ENCODE measurements around the gene ACER2. TPM values are rescaled to one million over a fixed set of nuclear protein-coding genes. Genes with fewer than 3 reads are reported as not detected.

ACER2 gene
- total and polyA plus RNA-seq, 2 experiments from 2014 or later = 1.1 to 6.3 TPM

DNA sequence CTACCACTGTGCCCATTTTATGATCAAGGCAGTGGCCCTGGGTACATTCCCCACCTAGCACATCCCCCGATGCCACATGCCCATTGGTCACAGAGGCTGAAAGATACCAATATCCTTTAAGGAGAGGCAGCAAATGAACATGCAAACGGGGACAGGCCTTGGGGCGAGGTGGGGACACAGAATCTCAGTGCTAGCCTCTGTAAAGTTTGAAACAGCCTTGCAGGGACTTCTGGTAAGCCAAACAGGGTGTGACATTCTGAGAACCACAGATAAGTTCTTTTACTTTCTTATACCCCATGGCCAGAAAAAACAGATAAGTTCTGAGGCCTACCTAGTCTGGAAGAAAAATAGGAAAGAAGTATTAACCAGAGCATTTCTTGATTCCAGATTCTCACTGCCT is 60.5 kb downstream of the ACER2 start:
- Histone ChIP-seq H3K36me3 (replicated peaks; ENCODE audit: insufficient read depth, low read depth) (no peaks in the 10 kb centered on the region), H3K4me1 (ENCODE audit: insufficient read depth) (no peaks in the 10 kb centered on the region), H3K79me2 (no peaks in the 10 kb centered on the region), H4K20me1 (ENCODE audit: insufficient read depth, poor library complexity, severe bottlenecking) (no peaks in the 10 kb centered on the region), H3K4me2 (no peak overlapping the region), H3K27ac (no peak overlapping the region), H3K27me3 (no peaks in the 10 kb centered on the region), H3K9me2 (replicated peaks; ENCODE audit: insufficient read depth) (no peaks in the 10 kb centered on the region), H3K4me3 (no peak overlapping the region), H3K9me3 (ENCODE audit: low read depth) (no peaks in the 10 kb centered on the region), H2AFZ (no peak overlapping the region)
- whole genome bisulfite sequencing (ENCODE audit: low lambda C conversion rate, missing lambda C conversion rate) = 91% methylated on average over 3 of the region's 3 CpGs
- TF ChIP-seq EZH2 (IDR thresholded peaks at IDR 0.05; ENCODE audit: borderline replicate concordance) (no peak), EZH2phosphoT487 (IDR thresholded peaks at IDR 0.05; ENCODE audit: low read depth, severe bottlenecking, unreplicated experiment) (no peak)
- TF ChIP-seq, protein P1, sequence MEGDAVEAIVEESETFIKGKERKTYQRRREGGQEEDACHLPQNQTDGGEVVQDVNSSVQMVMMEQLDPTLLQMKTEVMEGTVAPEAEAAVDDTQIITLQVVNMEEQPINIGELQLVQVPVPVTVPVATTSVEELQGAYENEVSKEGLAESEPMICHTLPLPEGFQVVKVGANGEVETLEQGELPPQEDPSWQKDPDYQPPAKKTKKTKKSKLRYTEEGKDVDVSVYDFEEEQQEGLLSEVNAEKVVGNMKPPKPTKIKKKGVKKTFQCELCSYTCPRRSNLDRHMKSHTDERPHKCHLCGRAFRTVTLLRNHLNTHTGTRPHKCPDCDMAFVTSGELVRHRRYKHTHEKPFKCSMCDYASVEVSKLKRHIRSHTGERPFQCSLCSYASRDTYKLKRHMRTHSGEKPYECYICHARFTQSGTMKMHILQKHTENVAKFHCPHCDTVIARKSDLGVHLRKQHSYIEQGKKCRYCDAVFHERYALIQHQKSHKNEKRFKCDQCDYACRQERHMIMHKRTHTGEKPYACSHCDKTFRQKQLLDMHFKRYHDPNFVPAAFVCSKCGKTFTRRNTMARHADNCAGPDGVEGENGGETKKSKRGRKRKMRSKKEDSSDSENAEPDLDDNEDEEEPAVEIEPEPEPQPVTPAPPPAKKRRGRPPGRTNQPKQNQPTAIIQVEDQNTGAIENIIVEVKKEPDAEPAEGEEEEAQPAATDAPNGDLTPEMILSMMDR (IDR thresholded peaks at IDR 0.05; ENCODE audit: poor library complexity) = no peak
- no peak for DNase-seq (ENCODE audit: low spot score)

DNA sequence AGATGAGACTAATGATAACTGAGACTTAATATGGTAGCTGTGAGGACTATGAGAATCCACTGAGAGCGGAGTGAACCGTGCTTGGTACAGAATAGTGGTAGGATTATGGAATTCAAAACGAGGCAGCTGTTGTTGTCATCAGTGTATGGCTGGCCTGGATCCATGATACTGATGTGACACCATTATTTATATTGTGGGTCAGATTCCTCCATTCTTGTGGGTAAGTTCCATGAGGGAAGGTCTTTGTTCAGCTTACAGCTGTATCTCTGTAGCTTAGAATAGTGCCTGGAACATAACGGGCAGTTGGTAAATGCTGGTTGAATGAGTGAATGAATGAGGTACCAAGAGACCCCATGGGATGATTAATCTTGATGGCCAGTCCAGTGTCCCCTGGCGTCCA is 61.8 kb downstream of the ACER2 start:
- Histone ChIP-seq H3K27ac (no peak overlapping the region), H4K20me1 (ENCODE audit: insufficient read depth, poor library complexity, severe bottlenecking) (no peaks in the 10 kb centered on the region), H3K9me3 (ENCODE audit: low read depth) (no peaks in the 10 kb centered on the region), H3K79me2 (no peaks in the 10 kb centered on the region), H2AFZ (no peak overlapping the region), H3K4me3 (no peak overlapping the region), H3K27me3 (no peaks in the 10 kb centered on the region), H3K4me1 (ENCODE audit: insufficient read depth) (no peaks in the 10 kb centered on the region), H3K9me2 (replicated peaks; ENCODE audit: insufficient read depth) (no peaks in the 10 kb centered on the region), H3K36me3 (replicated peaks; ENCODE audit: insufficient read depth, low read depth) (no peaks in the 10 kb centered on the region), H3K4me2 (no peak overlapping the region)
- no peak for DNase-seq (ENCODE audit: low spot score)
- TF ChIP-seq EZH2 (IDR thresholded peaks at IDR 0.05; ENCODE audit: borderline replicate concordance) = no peak
- TF ChIP-seq, protein P1 (IDR thresholded peaks at IDR 0.05; ENCODE audit: poor library complexity) = no peak
- 64% methylated on average over 5 of the region's 5 CpGs for WGBS (ENCODE audit: low lambda C conversion rate, missing lambda C conversion rate)

DNA sequence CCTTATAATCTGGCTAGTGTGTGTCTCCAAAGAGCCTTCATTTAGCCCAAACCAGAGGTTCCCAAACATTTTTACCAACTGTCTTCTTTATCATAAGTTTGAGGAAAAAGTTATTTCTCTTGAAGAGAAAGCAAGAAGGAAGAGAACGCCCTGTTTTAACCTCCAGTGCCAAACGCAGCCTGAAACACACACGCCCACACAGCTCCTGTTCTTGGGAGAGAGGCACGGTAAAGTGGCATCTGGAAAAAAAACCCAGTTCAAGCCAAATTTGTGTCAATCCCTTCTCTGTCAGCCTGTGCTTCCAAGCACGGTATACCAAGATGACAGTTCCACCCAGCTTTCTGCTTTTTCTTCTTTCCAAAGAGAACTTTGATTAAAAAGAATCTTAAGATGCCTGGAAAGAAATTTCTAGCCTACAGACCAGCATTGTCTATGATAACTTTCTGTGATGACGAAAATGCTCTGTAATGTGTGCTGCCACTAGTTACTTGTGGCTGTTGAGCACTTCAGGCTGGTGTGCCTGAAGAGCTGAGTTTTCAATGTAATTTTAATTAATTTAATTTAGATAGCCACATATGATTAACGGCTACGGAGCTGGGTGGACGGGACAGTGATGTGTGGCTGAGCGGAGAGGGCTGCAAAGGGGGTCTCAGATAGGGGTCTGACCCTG is 62.3 kb downstream of the ACER2 start:
- DNase-seq (ENCODE audit: low spot score) = no peak
- H3K9me2 ChIP-seq (replicated peaks; ENCODE audit: insufficient read depth) = no peaks in the 10 kb centered on the region
- H2AFZ ChIP-seq = no peak overlapping the region
- no peaks in the 10 kb centered on the region for H3K27me3 ChIP-seq
- no peaks in the 10 kb centered on the region for H3K36me3 ChIP-seq (replicated peaks; ENCODE audit: insufficient read depth, low read depth)
- TF ChIP-seq EZH2 (IDR thresholded peaks at IDR 0.05; ENCODE audit: borderline replicate concordance) = no peak
- TF ChIP-seq, protein P1 (IDR thresholded peaks at IDR 0.05; ENCODE audit: poor library complexity) = no peak
- TF ChIP-seq EZH2phosphoT487 (IDR thresholded peaks at IDR 0.05; ENCODE audit: low read depth, severe bottlenecking, unreplicated experiment) = no peak
- WGBS (ENCODE audit: low lambda C conversion rate, missing lambda C conversion rate) = 77% methylated on average over 10 of the region's 10 CpGs
- H3K4me3 ChIP-seq = no peak overlapping the region
- H4K20me1 ChIP-seq (ENCODE audit: insufficient read depth, poor library complexity, severe bottlenecking) = no peaks in the 10 kb centered on the region
- H3K4me1 ChIP-seq (ENCODE audit: insufficient read depth) = no peaks in the 10 kb centered on the region
- H3K27ac ChIP-seq = no peak overlapping the region
- H3K9me3 ChIP-seq (ENCODE audit: low read depth) = no peaks in the 10 kb centered on the region
- H3K79me2 ChIP-seq = no peaks in the 10 kb centered on the region
- no peak overlapping the region for H3K4me2 ChIP-seq

Data from hepatocyte (in vitro differentiated cells).